Kidney epithelial cell (primary cell): ENCODE results near the gene IGFL4. TPM values are rescaled to one million over a fixed set of nuclear protein-coding genes. Genes with fewer than 3 reads are reported as not detected.
A peak's percentile ranks its signal among the peaks of the same experiment; 100 is the strongest.

Source experiments
- DNase-seq: peaks from one replicate; pipeline ENCODE4 v3.0.0-alpha.2; 2010; ENCODE audit warnings: low read depth
- H3K27me3 ChIP-seq: 2 replicates; pipeline ENCODE4 v1.6.0; 2011; ENCODE audit warnings: low read length; ENCODE audit not compliant: control insufficient read depth, insufficient read depth
- H3K36me3 ChIP-seq: 2 replicates; pipeline ENCODE4 v1.5.1; 2011; ENCODE audit warnings: low read length; ENCODE audit not compliant: control insufficient read depth, insufficient read depth
- H3K4me3 ChIP-seq: 2 replicates; pipeline ENCODE4 v1.5.1; 2011; ENCODE audit warnings: low read depth, mild to moderate bottlenecking, control low read depth, low read length
- total RNA-seq: library from RNA; depleted of rRNA; stranded (reverse); fragments of >200 nt; gene quantifications from 2 replicates; pipeline ENCODE4 v1.2.3, GENCODE V29; 2015
- TF ChIP-seq, protein P1 (sequence below): IDR thresholded peaks from 2 replicates; pipeline ENCODE4 v1.5.1; 2011; ENCODE audit warnings: mild to moderate bottlenecking, moderate library complexity, low read length, control low read depth, inconsistent platforms; ENCODE audit not compliant: insufficient read depth, poor library complexity, severe bottlenecking

The IGFL4 gene
- total RNA-seq, 1 donor from 2014 or later: not detected

GRCh38 chr19:46014534-46014933, 26.3 kb downstream of the IGFL4 start:
- peak overlapping the region; percentile 23 for H3K4me3 ChIP-seq
- DNase-seq: no peak
- TF ChIP-seq, protein P1, sequence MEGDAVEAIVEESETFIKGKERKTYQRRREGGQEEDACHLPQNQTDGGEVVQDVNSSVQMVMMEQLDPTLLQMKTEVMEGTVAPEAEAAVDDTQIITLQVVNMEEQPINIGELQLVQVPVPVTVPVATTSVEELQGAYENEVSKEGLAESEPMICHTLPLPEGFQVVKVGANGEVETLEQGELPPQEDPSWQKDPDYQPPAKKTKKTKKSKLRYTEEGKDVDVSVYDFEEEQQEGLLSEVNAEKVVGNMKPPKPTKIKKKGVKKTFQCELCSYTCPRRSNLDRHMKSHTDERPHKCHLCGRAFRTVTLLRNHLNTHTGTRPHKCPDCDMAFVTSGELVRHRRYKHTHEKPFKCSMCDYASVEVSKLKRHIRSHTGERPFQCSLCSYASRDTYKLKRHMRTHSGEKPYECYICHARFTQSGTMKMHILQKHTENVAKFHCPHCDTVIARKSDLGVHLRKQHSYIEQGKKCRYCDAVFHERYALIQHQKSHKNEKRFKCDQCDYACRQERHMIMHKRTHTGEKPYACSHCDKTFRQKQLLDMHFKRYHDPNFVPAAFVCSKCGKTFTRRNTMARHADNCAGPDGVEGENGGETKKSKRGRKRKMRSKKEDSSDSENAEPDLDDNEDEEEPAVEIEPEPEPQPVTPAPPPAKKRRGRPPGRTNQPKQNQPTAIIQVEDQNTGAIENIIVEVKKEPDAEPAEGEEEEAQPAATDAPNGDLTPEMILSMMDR: no peak
- H3K27me3 ChIP-seq: peaks cover 15% of the 10 kb centered on the region
- no peaks in the 10 kb centered on the region for H3K36me3 ChIP-seq

DNA sequence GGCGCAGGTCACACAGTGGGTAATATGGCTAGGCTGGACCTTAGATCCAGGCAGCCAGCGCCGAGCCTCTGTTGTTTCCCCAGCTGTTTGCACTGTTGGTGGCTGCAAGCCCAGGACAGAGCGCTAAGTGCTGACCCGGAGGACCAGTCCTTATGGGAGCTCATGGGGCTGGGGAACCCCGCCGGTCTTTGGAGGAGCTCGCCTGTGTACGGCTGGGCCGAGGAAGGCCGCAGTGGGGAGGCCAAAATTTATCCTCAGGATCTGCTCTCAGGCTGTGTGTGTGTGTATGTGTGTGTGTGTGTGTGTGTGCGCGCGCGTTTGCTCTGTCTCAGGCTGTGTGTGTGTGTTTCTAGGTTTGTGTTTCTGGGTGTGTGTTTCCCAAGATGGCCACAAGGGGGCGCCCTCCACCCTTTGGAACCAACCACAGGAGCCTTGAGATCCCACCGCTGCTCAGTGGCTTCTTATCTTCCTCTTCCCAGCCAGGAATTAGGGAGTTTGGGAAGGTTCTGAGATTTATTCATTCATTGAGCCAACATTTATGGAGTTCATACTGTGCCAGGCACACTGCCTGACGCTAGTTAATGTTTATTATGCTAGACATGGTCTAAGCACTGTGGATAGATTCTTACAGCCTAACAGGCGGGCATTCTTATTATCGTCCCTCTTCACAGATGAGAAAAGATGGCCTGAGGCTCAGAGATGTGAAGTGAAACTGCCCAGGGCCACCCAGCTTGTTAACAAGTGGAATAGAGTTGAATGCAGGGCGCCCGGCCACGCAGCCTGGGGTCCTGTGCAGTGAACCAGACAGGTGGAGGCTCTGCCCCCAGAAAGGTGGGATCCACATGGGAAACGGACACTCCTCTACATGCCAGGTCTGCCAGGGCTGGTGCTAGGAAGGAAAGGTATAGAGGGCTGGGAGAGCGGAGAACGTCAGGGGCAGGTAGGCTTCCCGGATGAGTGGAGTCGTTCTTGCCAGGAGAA, 31.0 kb downstream of the IGFL4 start:
- H3K27me3 ChIP-seq: peaks cover 4% of the 10 kb centered on the region
- TF ChIP-seq, protein P1: peak; percentile 87
- no peak for DNase-seq
- no peaks in the 10 kb centered on the region for H3K36me3 ChIP-seq
- no peak overlapping the region for H3K4me3 ChIP-seq

- Histone ChIP-seq H3K27me3 (no peaks in the 10 kb centered on the region), H3K4me3 (no peak overlapping the region), H3K36me3 (no peaks in the 10 kb centered on the region)
- TF ChIP-seq, protein P1: no peak
- no peak for DNase-seq
These were observed 34.4 kb downstream of the IGFL4 start for GRCh38 chr19:46006411-46006810.

DNA sequence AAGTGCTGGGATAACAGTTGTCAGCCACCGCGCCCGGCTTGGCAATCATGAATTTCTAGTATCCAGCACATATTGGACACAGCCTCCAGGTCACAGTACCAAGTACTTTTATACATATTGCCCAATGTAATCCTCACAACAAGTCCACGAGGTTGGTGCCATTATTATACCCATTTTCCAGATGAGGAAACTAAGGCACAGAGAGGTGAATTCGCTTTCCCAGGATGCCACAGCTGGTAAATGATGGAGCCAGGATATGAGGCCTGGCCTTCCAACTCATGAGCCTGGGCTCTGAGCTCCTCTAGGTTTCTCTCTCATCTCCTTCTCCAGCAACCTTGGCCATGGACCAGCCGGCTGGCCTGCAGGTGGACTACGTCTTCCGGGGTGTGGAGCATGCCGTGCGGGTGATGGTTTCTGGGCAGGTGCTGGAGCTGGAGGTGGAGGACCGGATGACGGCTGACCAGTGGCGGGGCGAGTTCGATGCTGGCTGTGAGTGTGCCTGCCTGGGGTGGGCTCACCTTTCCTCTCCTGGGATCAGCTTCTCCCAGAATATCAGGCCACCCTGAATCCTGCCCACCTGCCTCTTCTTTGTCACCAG, 38.0 kb downstream of the IGFL4 start:
- no peak for DNase-seq
- Histone ChIP-seq H3K36me3 (no peaks in the 10 kb centered on the region), H3K27me3 (peaks cover 11% of the 10 kb centered on the region), H3K4me3 (no peak overlapping the region)
- TF ChIP-seq, protein P1: no peak

- Histone ChIP-seq H3K4me3 (peak overlapping the region; percentile 17), H3K36me3 (no peaks in the 10 kb centered on the region), H3K27me3 (peaks cover 11% of the 10 kb centered on the region)
- no peak for DNase-seq
- TF ChIP-seq, protein P1: no peak
These were observed 40.1 kb downstream of the IGFL4 start for GRCh38 chr19:46000491-46001246.
